A673 (cell line): ENCODE data around the gene FBLN2. TPM values are rescaled to one million over a fixed set of nuclear protein-coding genes. Genes with fewer than 3 reads are reported as not detected.

ENCODE experiments used
- BruUV-seq: library from RNA; stranded (reverse); fragments of 400-500 nt; replicated peaks from 2 replicates; lab custom pipeline; 2021; lab: Mats Ljungman, UMichigan
- CTCF ChIA-PET: fragments of 300-600 bp; sonication (Branson Sonifier 250); formaldehyde crosslinking; loops from one replicate; lab custom pipeline; 2022; ENCODE audit warnings: antibody characterized with exemption; lab: Charles Lee
- POLR2A ChIA-PET: fragments of 300-600 bp; sonication (Branson Sonifier 250); formaldehyde crosslinking; loops from one replicate; lab custom pipeline; 2022; ENCODE audit warnings: antibody characterized with exemption; ENCODE audit not compliant: low non-redundant PET; lab: Charles Lee
- DNase-seq: peaks from one replicate; pipeline ENCODE4 v3.0.0-alpha.2; 2015; ENCODE audit warnings: low spot score
- H3K27ac ChIP-seq: fragments of 200-600 bp; sonication (generic); 2 replicates; pipeline ENCODE4 v1.5.1; 2016; ENCODE audit warnings: mixed run types, low read depth, mild to moderate bottlenecking, mixed read lengths, antibody characterized with exemption, low read length; ENCODE audit not compliant: poor library complexity, severe bottlenecking
- H3K27me3 ChIP-seq: fragments of 200-600 bp; sonication (generic); replicated peaks from 2 replicates; pipeline ENCODE4 v1.6.1; 2017; ENCODE audit warnings: mixed run types, low read depth, mild to moderate bottlenecking, mixed read lengths, antibody characterized with exemption, low read length; ENCODE audit not compliant: insufficient read depth, poor library complexity
- H3K36me3 ChIP-seq: fragments of 200-600 bp; sonication (generic); 2 replicates; pipeline ENCODE4 v1.6.1; 2016; ENCODE audit warnings: mixed run types, mild to moderate bottlenecking, mixed read lengths, antibody characterized with exemption, low read length; ENCODE audit not compliant: insufficient read depth, poor library complexity, severe bottlenecking
- H3K4me1 ChIP-seq: fragments of 200-600 bp; sonication (generic); 2 replicates; pipeline ENCODE4 v1.6.1; 2017; ENCODE audit warnings: mixed run types, mild to moderate bottlenecking, mixed read lengths, antibody characterized with exemption, low read length; ENCODE audit not compliant: insufficient read depth, poor library complexity, severe bottlenecking
- H3K4me3 ChIP-seq: fragments of 200-600 bp; sonication (generic); 2 replicates; pipeline ENCODE4 v1.5.1; 2016; ENCODE audit warnings: low read depth, mixed run types, mild to moderate bottlenecking, mixed read lengths, low read length; ENCODE audit not compliant: poor library complexity, severe bottlenecking
- H3K9me3 ChIP-seq: fragments of 200-600 bp; sonication (generic); 2 replicates; pipeline ENCODE4 v1.6.1; 2016; ENCODE audit warnings: mixed run types, low read depth, mild to moderate bottlenecking, mixed read lengths, antibody characterized with exemption, low read length; ENCODE audit not compliant: poor library complexity, severe bottlenecking
- EZH2 ChIP-seq: fragments of 200-600 bp; sonication (generic); IDR thresholded peaks from 2 replicates; pipeline ENCODE4 v1.6.1; 2017; ENCODE audit warnings: borderline replicate concordance, low read depth, mild to moderate bottlenecking, mixed read lengths, antibody characterized with exemption, low read length; ENCODE audit not compliant: poor library complexity, severe bottlenecking
- intact Hi-C: fragments of 100-400 bp; cut with micrococcal nuclease; formaldehyde crosslinking; loops from one replicate; pipeline ENCODE4 v1.10.0; 2022; ENCODE audit not compliant: unreplicated experiment
- total RNA-seq: library from RNA; stranded (reverse); gene quantifications from 2 replicates; pipeline ENCODE4 v1.2.3, GENCODE V29; 2021
- TF ChIP-seq, protein P1 (sequence below): fragments of 300-800, 200-600 bp; sonication (generic); conservative IDR thresholded peaks from 2 replicates; pipeline ENCODE4 v1.5.1; 2017; ENCODE audit warnings: low read depth, mild to moderate bottlenecking, antibody characterized with exemption, low read length, moderate library complexity, mixed read lengths

The FBLN2 gene
- total RNA-seq, 1 experiment from 2014 or later: 0.71 TPM

GRCh38 chr3:13556207-13556606 lies 7.3 kb downstream of the FBLN2 start:
- Histone ChIP-seq H3K9me3 (no peaks in the 10 kb centered on the region), H3K36me3 (no peaks in the 10 kb centered on the region), H3K4me1 (no peaks in the 10 kb centered on the region), H3K27ac (no peak overlapping the region), H3K27me3 (no peaks in the 10 kb centered on the region), H3K4me3 (no peak overlapping the region)
- ChIA-PET CTCF (no interaction called here), POLR2A (no interaction called here)
- no TSS peak for BruUV-seq
- TF ChIP-seq, protein P1, sequence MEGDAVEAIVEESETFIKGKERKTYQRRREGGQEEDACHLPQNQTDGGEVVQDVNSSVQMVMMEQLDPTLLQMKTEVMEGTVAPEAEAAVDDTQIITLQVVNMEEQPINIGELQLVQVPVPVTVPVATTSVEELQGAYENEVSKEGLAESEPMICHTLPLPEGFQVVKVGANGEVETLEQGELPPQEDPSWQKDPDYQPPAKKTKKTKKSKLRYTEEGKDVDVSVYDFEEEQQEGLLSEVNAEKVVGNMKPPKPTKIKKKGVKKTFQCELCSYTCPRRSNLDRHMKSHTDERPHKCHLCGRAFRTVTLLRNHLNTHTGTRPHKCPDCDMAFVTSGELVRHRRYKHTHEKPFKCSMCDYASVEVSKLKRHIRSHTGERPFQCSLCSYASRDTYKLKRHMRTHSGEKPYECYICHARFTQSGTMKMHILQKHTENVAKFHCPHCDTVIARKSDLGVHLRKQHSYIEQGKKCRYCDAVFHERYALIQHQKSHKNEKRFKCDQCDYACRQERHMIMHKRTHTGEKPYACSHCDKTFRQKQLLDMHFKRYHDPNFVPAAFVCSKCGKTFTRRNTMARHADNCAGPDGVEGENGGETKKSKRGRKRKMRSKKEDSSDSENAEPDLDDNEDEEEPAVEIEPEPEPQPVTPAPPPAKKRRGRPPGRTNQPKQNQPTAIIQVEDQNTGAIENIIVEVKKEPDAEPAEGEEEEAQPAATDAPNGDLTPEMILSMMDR: no peak
- no peak for TF ChIP-seq EZH2
- DNase-seq: no peak
- intact Hi-C loops: no loop called here

DNA sequence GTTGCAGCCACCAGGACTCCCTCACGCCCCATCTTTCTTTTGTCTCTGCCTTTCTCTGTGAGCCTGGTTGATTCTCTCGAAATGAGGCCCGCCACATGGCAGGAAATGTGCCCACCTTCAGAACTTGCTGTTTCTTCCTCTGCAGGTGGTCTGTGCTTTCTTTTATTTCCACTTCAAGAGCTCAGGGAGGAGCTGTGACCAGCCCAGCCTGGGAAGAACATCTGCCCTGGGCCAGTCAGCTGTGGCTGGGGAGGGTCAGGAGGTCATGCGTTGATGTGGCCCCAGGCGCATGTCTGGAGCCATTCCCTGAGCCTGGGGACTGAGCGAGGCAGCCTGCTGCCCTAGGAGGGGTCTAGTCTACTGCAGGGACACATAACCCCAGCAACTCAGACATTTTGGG lies 8.0 kb downstream of the FBLN2 start:
- Histone ChIP-seq H3K9me3 (no peaks in the 10 kb centered on the region), H3K27ac (no peak overlapping the region), H3K36me3 (no peaks in the 10 kb centered on the region), H3K4me1 (no peaks in the 10 kb centered on the region), H3K27me3 (no peaks in the 10 kb centered on the region), H3K4me3 (no peak overlapping the region)
- no peak for DNase-seq
- CTCF ChIA-PET: no interaction called here
- POLR2A ChIA-PET: no interaction called here
- intact Hi-C loops: no loop called here
- TF ChIP-seq, protein P1: no peak
- TF ChIP-seq EZH2: no peak
- BruUV-seq: no TSS peak

DNA sequence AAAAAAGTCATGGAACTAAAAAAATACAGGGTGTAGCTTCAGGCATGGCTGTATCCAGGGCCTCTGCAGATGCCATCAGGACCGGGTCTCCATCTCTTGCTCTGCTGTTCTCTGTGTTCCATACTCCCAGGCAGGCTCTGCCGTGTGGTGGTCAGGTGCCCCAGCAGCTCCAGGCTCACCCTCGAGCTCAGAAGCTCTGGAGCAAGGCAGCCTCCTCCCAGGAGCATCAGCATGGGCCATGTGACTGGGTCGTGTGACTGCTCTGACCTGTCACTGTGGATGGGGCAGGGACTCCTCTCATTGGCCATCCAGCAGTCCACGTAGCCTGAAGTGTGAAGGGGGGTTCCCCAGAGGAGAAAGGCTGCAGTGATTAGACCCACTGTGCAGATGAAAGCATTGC lies 8.5 kb downstream of the FBLN2 start:
- ChIA-PET POLR2A (no interaction called here), CTCF (no interaction called here)
- H3K27ac ChIP-seq: no peak overlapping the region
- H3K4me3 ChIP-seq: no peak overlapping the region
- H3K36me3 ChIP-seq: no peaks in the 10 kb centered on the region
- no peaks in the 10 kb centered on the region for H3K4me1 ChIP-seq
- TF ChIP-seq, protein P1: no peak
- TF ChIP-seq EZH2: no peak
- intact Hi-C loops: no loop called here
- DNase-seq: no peak
- H3K9me3 ChIP-seq: no peaks in the 10 kb centered on the region
- no peaks in the 10 kb centered on the region for H3K27me3 ChIP-seq
- BruUV-seq: no TSS peak
